HCT116 (cell line): Measurements from ENCODE around the gene TPRKB. TPM values are rescaled to one million over a fixed set of nuclear protein-coding genes. Genes with fewer than 3 reads are reported as not detected.
"Not testable (repeated sequence)": the region's sequence is repeated elsewhere in the genome, so short reads cannot be mapped to it uniquely, and the experiment has no call there.

Source experiments
- ATAC-seq: fragments of 200-7000 bp; cut with Tn5 transposase; 2 replicates; pipeline ENCODE4 v1.9.1; 2020; ENCODE audit warnings: mild to moderate bottlenecking, moderate library complexity
- BruUV-seq: library from RNA; stranded (reverse); fragments of 400-500 nt; replicated peaks from 2 replicates; lab custom pipeline; 2021; lab: Mats Ljungman, UMichigan
- CTCF ChIA-PET: fragments of 300-600 bp; sonication (Branson Sonifier 250); formaldehyde crosslinking; loops from one replicate; lab custom pipeline; 2021; ENCODE audit warnings: antibody characterized with exemption; lab: Charles Lee
- POLR2A ChIA-PET: fragments of 300-600, 350-600 bp; sonication (Branson Sonifier 250); formaldehyde crosslinking; loops from one replicate; lab custom pipeline; 2021; ENCODE audit warnings: antibody characterized with exemption; lab: Charles Lee
- RAD21 ChIA-PET, 2 experiments: fragments of 300-600 bp; sonication (Branson Sonifier 250); formaldehyde crosslinking; loops; one replicate each; lab custom pipeline; 2023; ENCODE audit warnings: low total read pairs in 2 of 2; ENCODE audit not compliant: uncharacterized antibody in 2 of 2, unreplicated experiment in 2 of 2, low non-redundant PET in 1 of 2; lab: Charles Lee
- DNase-seq: peaks from one replicate; pipeline ENCODE4 v3.0.0-alpha.2; 2010; ENCODE audit warnings: low read depth, low spot score
- H2AFZ ChIP-seq: fragments of 200-600 bp; shearing (Covaris generic), sonication (generic); 2 replicates; pipeline ENCODE4 v1.6.1; 2017; ENCODE audit warnings: low read depth, mixed run types, mixed read lengths, antibody characterized with exemption, low read length; ENCODE audit not compliant: poor library complexity, severe bottlenecking
- H3K27ac ChIP-seq: 2 replicates; pipeline ENCODE4 v1.5.1; 2012; ENCODE audit warnings: low read depth, low read length
- H3K27me3 ChIP-seq: fragments of 200-600 bp; sonication (generic); 2 replicates; pipeline ENCODE4 v1.6.1; 2016; ENCODE audit warnings: mixed run types, low read length, mixed read lengths; ENCODE audit not compliant: insufficient read depth
- H3K36me3 ChIP-seq, 2 experiments: fragments of 200-500 bp in 1 of 2; fragments of 200-600 bp in 1 of 2; sonication (Bioruptor generic) in 1 of 2; sonication (generic) in 1 of 2; 2 replicates each; pipeline versions ENCODE4 v1.5.1 to v1.6.1; 2014 to 2016; ENCODE audit warnings: low read length in 2 of 2, inconsistent platforms in 1 of 2, mixed read lengths in 1 of 2, mixed run types in 1 of 2; ENCODE audit not compliant: insufficient read depth in 2 of 2, control insufficient read depth in 1 of 2
- H3K4me1 ChIP-seq, 2 experiments: fragments of 200-600 bp in 1 of 2; sonication (generic) in 1 of 2; 2 replicates each; pipeline versions ENCODE4 v1.5.1 to v1.6.1; 2012 to 2017; ENCODE audit warnings: low read length in 2 of 2, inconsistent platforms in 1 of 2, mild to moderate bottlenecking in 1 of 2, mixed read lengths in 1 of 2, mixed run types in 1 of 2, moderate library complexity in 1 of 2; ENCODE audit not compliant: insufficient read depth in 2 of 2, control insufficient read depth in 1 of 2
- H3K4me2 ChIP-seq: fragments of 200-600 bp; sonication (generic); 2 replicates; pipeline ENCODE4 v1.6.1; 2017; ENCODE audit warnings: mixed run types, low read length, mixed read lengths
- H3K4me3 ChIP-seq, 2 experiments: fragments of 200-600 bp in 1 of 2; sonication (generic) in 1 of 2; replicated peaks in 1 of 2; 2 replicates each; pipeline ENCODE4 v1.5.1; 2011 to 2016; ENCODE audit warnings: low read length in 2 of 2, control low read depth in 1 of 2, low read depth in 1 of 2, mild to moderate bottlenecking in 1 of 2, mixed read lengths in 1 of 2, mixed run types in 1 of 2
- H3K79me2 ChIP-seq: fragments of 200-600 bp; sonication (generic); 2 replicates; pipeline ENCODE4 v1.6.1; 2017; ENCODE audit warnings: mild to moderate bottlenecking, mixed run types, low read length, moderate library complexity, mixed read lengths; ENCODE audit not compliant: insufficient read depth
- H3K9ac ChIP-seq: fragments of 200-600 bp; sonication (generic); 2 replicates; pipeline ENCODE4 v1.6.1; 2016; ENCODE audit warnings: low read length, mixed read lengths
- H3K9me2 ChIP-seq: fragments of 200-600 bp; sonication (generic), shearing (Covaris generic); 2 replicates; pipeline ENCODE4 v1.6.1; 2017; ENCODE audit warnings: mixed run types, mild to moderate bottlenecking, moderate library complexity; ENCODE audit not compliant: insufficient read depth
- H3K9me3 ChIP-seq, 2 experiments: fragments of 200-500 bp in 1 of 2; fragments of 200-600 bp in 1 of 2; sonication (Bioruptor generic) in 1 of 2; sonication (generic) in 1 of 2; 2 replicates each; pipeline ENCODE4 v1.6.1; 2014 to 2017; ENCODE audit warnings: low read length in 2 of 2, mixed read lengths in 2 of 2, inconsistent platforms in 1 of 2, low read depth in 1 of 2, mild to moderate bottlenecking in 1 of 2, mixed run types in 1 of 2, moderate library complexity in 1 of 2; ENCODE audit not compliant: control insufficient read depth in 1 of 2, insufficient read depth in 1 of 2
- H4K20me1 ChIP-seq: fragments of 200-600 bp; sonication (generic), shearing (Covaris generic); 2 replicates; pipeline ENCODE4 v1.6.1; 2017; ENCODE audit warnings: mixed run types, mild to moderate bottlenecking, moderate library complexity; ENCODE audit not compliant: insufficient read depth
- CBX3 ChIP-seq: IDR thresholded peaks from 2 replicates; pipeline ENCODE4 v1.6.1; 2012; ENCODE audit warnings: low read depth
- EZH2phosphoT487 ChIP-seq: fragments of 200-600 bp; IDR thresholded peaks from 2 replicates; pipeline ENCODE4 v1.6.1; 2018; ENCODE audit warnings: antibody characterized with exemption, borderline replicate concordance
- SRF ChIP-seq: IDR thresholded peaks from 2 replicates; pipeline ENCODE4 v1.6.1; 2012; ENCODE audit warnings: low read depth
- intact Hi-C: fragments of 100-400 bp; cut with micrococcal nuclease; formaldehyde crosslinking; loops from 2 replicates; pipeline ENCODE4 v1.10.0; 2022
- total RNA-seq: library from RNA; stranded (reverse); gene quantifications from one replicate; pipeline ENCODE4 v1.2.1, GENCODE V29; 2021; ENCODE audit not compliant: unreplicated experiment
- TF ChIP-seq, protein P1 (sequence below): IDR thresholded peaks from 2 replicates; pipeline ENCODE4 v1.6.1; 2011; ENCODE audit warnings: mild to moderate bottlenecking, low read length, moderate library complexity; ENCODE audit not compliant: insufficient replicate concordance; ENCODE audit errors: extremely low read depth

TPRKB gene
- total RNA-seq, 1 experiment from 2014 or later: 42.5 TPM

DNA sequence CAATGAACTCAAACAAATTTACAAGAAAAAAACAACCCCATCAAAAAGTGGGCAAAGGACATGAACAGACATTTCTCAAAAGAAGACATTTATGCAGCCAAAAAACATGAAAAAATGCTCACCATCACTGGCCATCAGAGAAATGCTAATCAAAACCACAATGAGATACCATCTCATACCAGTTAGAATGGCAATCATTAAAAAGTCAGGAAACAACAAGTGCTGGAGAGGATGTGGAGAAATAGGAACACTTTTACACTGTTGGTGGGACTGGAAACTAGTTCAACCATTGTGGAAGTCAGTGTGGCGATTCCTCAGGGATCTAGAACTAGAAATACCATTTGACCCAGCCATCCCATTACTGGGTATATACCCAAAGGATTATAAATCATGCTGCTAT lies 10.5 kb downstream of the TPRKB start:
- H3K27me3 ChIP-seq, CTCF ChIA-PET, H3K4me2 ChIP-seq, BruUV-seq, H3K27ac ChIP-seq, H3K9ac ChIP-seq, RAD21 ChIA-PET, H4K20me1 ChIP-seq, H3K4me3 ChIP-seq, POLR2A ChIA-PET, H3K9me2 ChIP-seq, ATAC-seq, H3K79me2 ChIP-seq, H3K9me3 ChIP-seq, H3K4me1 ChIP-seq, DNase-seq, H2AFZ ChIP-seq, intact Hi-C loops: not testable (repeated sequence)
- H3K36me3 ChIP-seq: peaks cover 2 to 10% of the 10 kb centered on the region in 2 experiments; a peak in 3 of 4 replicates

- TF ChIP-seq EZH2phosphoT487 (no peak), CBX3 (no peak), SRF (no peak)
- TF ChIP-seq, protein P1, sequence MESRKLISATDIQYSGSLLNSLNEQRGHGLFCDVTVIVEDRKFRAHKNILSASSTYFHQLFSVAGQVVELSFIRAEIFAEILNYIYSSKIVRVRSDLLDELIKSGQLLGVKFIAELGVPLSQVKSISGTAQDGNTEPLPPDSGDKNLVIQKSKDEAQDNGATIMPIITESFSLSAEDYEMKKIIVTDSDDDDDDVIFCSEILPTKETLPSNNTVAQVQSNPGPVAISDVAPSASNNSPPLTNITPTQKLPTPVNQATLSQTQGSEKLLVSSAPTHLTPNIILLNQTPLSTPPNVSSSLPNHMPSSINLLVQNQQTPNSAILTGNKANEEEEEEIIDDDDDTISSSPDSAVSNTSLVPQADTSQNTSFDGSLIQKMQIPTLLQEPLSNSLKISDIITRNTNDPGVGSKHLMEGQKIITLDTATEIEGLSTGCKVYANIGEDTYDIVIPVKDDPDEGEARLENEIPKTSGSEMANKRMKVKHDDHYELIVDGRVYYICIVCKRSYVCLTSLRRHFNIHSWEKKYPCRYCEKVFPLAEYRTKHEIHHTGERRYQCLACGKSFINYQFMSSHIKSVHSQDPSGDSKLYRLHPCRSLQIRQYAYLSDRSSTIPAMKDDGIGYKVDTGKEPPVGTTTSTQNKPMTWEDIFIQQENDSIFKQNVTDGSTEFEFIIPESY: no peak
- ChIA-PET POLR2A (no interaction called here), CTCF (no interaction called here), RAD21 (no interaction called here)
- 0 out of 2 replicates have a peak, but pooled peaks cover 5% of the 10 kb centered on the region for H3K27me3 ChIP-seq
- no peaks in the 10 kb centered on the region for H3K4me1 ChIP-seq
- no peaks in the 10 kb centered on the region for H3K36me3 ChIP-seq
- no peaks in the 10 kb centered on the region for H3K9me3 ChIP-seq
- no peaks in the 10 kb centered on the region for H4K20me1 ChIP-seq
- no peaks in the 10 kb centered on the region for H3K79me2 ChIP-seq
- no peak for ATAC-seq
- H2AFZ ChIP-seq: no peak overlapping the region
- intact Hi-C loops: no loop called here
- no peak overlapping the region for H3K27ac ChIP-seq
- H3K9me2 ChIP-seq: no peaks in the 10 kb centered on the region
- no TSS peak for BruUV-seq
- H3K4me3 ChIP-seq: no peak overlapping the region
- no peak overlapping the region for H3K9ac ChIP-seq
- no peak for DNase-seq
- no peak overlapping the region for H3K4me2 ChIP-seq
These were observed 18.1 kb downstream of the TPRKB start for GRCh38 chr2:73718851-73719621.
